Muscle of back (tissue), 13 donors: Measurements from ENCODE around the gene PCDHGB5. TPM values are rescaled to one million over a fixed set of nuclear protein-coding genes. Genes with fewer than 3 reads are reported as not detected.
A peak's percentile ranks its signal among the peaks of the same experiment; 100 is the strongest.

Source experiments
- DNase-seq, 3 donors: peaks; one replicate each; pipeline versions ENCODE4 v3.0.0 to v3.0.0-alpha.2; 2013
- long read RNA-seq, 9 donors: transcript quantifications; one replicate each; lab custom pipeline, GENCODE V29; 2026
- polyA plus RNA-seq, 10 donors: library from polyadenylated mRNA; unstranded; fragments of 120-200 nt; gene quantifications; one replicate each; pipeline ENCODE4 v1.2.1, GENCODE V29; 2013; ENCODE audit not compliant: insufficient read length in 10 of 10

The PCDHGB5 gene
- polyA plus RNA-seq: 1 to 10 TPM; 2.5 to 7.0 (median 4.1) TPM
- long read RNA-seq, donor 1, transcript PCDHGB5-202 (1 exons, 2,670 nt): major isoform, 5 of 5 reads
- long read RNA-seq, donor 1, partial matches to known transcripts: 0 of 5 reads
- long read RNA-seq, donor 1, other reads (novel, unspliced or antisense): 0 of 5 reads
- long read RNA-seq, donor 2: 0 reads
- long read RNA-seq, donor 3: 0 reads
- long read RNA-seq, donor 4, full-length matches to known transcripts: 2 of 2 reads
- long read RNA-seq, donor 4, partial matches to known transcripts: 0 of 2 reads
- long read RNA-seq, donor 4, other reads (novel, unspliced or antisense): 0 of 2 reads
- long read RNA-seq, donor 5, full-length matches to known transcripts: 2 of 2 reads
- long read RNA-seq, donor 5, partial matches to known transcripts: 0 of 2 reads
- long read RNA-seq, donor 5, other reads (novel, unspliced or antisense): 0 of 2 reads
- long read RNA-seq, donor 6, partial matches to known transcripts: 0 of 2 reads
- long read RNA-seq, donor 6, other reads (novel, unspliced or antisense): 0 of 2 reads
- long read RNA-seq, donor 7, partial matches to known transcripts: 0 of 2 reads
- long read RNA-seq, donor 7, other reads (novel, unspliced or antisense): 0 of 2 reads
- long read RNA-seq, donor 8, full-length matches to known transcripts: 5 of 5 reads
- long read RNA-seq, donor 8, partial matches to known transcripts: 0 of 5 reads
- long read RNA-seq, donor 8, other reads (novel, unspliced or antisense): 0 of 5 reads
- long read RNA-seq, donor 9: 0 reads

- peak in 1 of 3 donors; percentile 24 for DNase-seq
These were observed at the start of gene PCDHGB5 for GRCh38 chr5:141397756-141398551. PCDHGB5 (plus strand) TSS chr5:141397947; CDS start chr5:141398128, 181 bp downstream.

- DNase-seq: no peak
These were observed 47.7 kb upstream of the PCDHGB5 start, which contains the start of gene PCDHGB1 for GRCh38 chr5:141349917-141350619. PCDHGB1 (plus strand) TSS chr5:141350099; CDS start chr5:141350261, 162 bp downstream.

- no peak for DNase-seq
These were observed 46.2 kb upstream of the PCDHGB5 start for GRCh38 chr5:141351591-141351990.

GRCh38 chr5:141354900-141355469 is 42.8 kb upstream of the PCDHGB5 start, which contains the start of gene PCDHGA4:
PCDHGA4 (plus strand) TSS chr5:141355021; CDS start chr5:141355108, 87 bp downstream.
- no peak for DNase-seq

- DNase-seq: no peak
These were observed 42.1 kb upstream of the PCDHGB5 start for GRCh38 chr5:141355641-141356040.

GRCh38 chr5:141356133-141356532 is 41.6 kb upstream of the PCDHGB5 start:
- DNase-seq: no peak

GRCh38 chr5:141356950-141357349 is 40.8 kb upstream of the PCDHGB5 start:
- no peak for DNase-seq

- DNase-seq: peak in 1 of 3 donors; percentile 11
These were observed 37.8 kb upstream of the PCDHGB5 start, which contains the start of gene PCDHGB2 for GRCh38 chr5:141359790-141360426. PCDHGB2 (plus strand) TSS chr5:141359994; CDS start chr5:141360136, 142 bp downstream.

- no peak for DNase-seq
These were observed 37.1 kb upstream of the PCDHGB5 start for GRCh38 chr5:141360685-141361084.

- DNase-seq: no peak
These were observed 35.0 kb upstream of the PCDHGB5 start for GRCh38 chr5:141362719-141363118.

- peak in 1 of 3 donors; percentile 17 for DNase-seq
These were observed 33.6 kb upstream of the PCDHGB5 start, which contains the start of gene PCDHGA5 for GRCh38 chr5:141363952-141364660. PCDHGA5 (plus strand) TSS chr5:141364162; CDS start chr5:141364331, 169 bp downstream.

- no peak for DNase-seq
These were observed 31.5 kb upstream of the PCDHGB5 start for GRCh38 chr5:141366016-141366896.

GRCh38 chr5:141369994-141370848 is 27.5 kb upstream of the PCDHGB5 start, which contains the start of gene PCDHGB3:
PCDHGB3 (plus strand) TSS chr5:141370242; CDS start chr5:141370395, 153 bp downstream.
- DNase-seq: peak in 1 of 3 donors; percentile 17

- no peak for DNase-seq
These were observed 25.9 kb upstream of the PCDHGB5 start for GRCh38 chr5:141371572-141372475.

- DNase-seq: peak in 1 of 3 donors; percentile 14
These were observed 24.0 kb upstream of the PCDHGB5 start, which contains the start of gene PCDHGA6 for GRCh38 chr5:141373673-141374317. PCDHGA6 (plus strand) TSS chr5:141373891; CDS start chr5:141374084, 193 bp downstream.
